ENCODE data around the gene KIRREL2. TPM values are rescaled to one million over a fixed set of nuclear protein-coding genes. Genes with fewer than 3 reads are reported as not detected.

Gene KIRREL2
- total RNA-seq, 1 donor from 2014 or later = not detected

DNA sequence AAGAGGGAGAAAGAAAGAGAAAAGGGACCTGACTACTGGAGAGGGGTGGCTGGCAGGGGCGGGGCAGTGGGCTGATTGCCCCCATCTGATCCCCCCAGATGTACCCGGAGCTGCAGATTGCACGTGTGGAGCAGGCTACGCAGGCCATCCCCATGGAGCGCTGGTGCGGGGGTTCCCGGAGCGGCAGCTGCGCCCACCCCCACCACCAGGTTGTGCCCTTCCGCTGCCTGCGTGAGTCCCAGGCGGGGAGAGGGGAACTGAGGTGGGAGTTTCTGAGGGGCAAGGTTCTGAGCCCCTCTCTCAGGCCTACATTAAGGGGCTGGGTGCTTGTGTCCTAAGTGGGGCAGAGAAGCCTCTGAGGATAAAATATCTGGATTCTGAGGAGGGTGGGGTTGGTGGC lies 14.1 kb downstream of the KIRREL2 start:
- no peak overlapping the region for H3K4me3 ChIP-seq (ENCODE audit: low read depth, low read length)
- DNase-seq (ENCODE audit: low read depth) = no peak
- TF ChIP-seq, protein P1, sequence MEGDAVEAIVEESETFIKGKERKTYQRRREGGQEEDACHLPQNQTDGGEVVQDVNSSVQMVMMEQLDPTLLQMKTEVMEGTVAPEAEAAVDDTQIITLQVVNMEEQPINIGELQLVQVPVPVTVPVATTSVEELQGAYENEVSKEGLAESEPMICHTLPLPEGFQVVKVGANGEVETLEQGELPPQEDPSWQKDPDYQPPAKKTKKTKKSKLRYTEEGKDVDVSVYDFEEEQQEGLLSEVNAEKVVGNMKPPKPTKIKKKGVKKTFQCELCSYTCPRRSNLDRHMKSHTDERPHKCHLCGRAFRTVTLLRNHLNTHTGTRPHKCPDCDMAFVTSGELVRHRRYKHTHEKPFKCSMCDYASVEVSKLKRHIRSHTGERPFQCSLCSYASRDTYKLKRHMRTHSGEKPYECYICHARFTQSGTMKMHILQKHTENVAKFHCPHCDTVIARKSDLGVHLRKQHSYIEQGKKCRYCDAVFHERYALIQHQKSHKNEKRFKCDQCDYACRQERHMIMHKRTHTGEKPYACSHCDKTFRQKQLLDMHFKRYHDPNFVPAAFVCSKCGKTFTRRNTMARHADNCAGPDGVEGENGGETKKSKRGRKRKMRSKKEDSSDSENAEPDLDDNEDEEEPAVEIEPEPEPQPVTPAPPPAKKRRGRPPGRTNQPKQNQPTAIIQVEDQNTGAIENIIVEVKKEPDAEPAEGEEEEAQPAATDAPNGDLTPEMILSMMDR (conservative IDR thresholded peaks at IDR 0.05; ENCODE audit: low read depth, low read length) = no peak

DNA sequence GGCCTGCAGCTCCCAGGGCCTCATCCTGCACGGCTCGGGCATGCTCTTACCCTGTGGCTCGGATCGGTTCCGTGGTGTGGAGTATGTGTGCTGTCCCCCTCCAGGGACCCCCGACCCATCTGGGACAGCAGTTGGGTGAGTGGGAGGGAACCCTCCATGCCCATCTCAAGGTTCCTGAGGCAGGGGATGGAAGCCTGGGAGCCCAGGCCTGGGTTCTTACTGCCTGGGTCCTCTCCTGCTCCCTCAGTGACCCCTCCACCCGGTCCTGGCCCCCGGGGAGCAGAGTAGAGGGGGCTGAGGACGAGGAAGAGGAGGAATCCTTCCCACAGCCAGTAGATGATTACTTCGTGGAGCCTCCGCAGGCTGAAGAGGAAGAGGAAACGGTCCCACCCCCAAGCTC lies 14.9 kb downstream of the KIRREL2 start:
- no peak for DNase-seq (ENCODE audit: low read depth)
- TF ChIP-seq, protein P1 (conservative IDR thresholded peaks at IDR 0.05; ENCODE audit: low read depth, low read length) = no peak
- H3K4me3 ChIP-seq (ENCODE audit: low read depth, low read length) = no peak overlapping the region

DNA sequence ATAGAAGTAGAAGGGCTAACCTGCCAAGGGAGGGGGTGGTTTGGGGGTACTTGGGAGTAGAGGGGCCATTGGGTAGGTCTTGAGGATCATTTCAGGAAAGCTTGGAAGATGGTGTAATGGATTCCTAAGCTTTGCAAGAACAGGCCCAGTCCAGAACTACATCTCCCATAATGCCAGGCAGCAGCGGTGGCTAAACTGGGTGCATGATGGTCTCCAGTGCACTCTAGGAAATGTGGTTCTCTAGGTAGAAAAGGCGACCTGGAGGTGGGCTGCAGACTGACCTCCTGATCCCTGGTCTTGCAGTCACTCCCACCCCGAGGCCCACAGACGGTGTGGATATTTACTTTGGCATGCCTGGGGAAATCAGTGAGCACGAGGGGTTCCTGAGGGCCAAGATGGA lies 15.5 kb downstream of the KIRREL2 start:
- no peak for DNase-seq (ENCODE audit: low read depth)
- TF ChIP-seq, protein P1 (conservative IDR thresholded peaks at IDR 0.05; ENCODE audit: low read depth, low read length) = no peak
- H3K4me3 ChIP-seq (ENCODE audit: low read depth, low read length) = no peak overlapping the region

DNA sequence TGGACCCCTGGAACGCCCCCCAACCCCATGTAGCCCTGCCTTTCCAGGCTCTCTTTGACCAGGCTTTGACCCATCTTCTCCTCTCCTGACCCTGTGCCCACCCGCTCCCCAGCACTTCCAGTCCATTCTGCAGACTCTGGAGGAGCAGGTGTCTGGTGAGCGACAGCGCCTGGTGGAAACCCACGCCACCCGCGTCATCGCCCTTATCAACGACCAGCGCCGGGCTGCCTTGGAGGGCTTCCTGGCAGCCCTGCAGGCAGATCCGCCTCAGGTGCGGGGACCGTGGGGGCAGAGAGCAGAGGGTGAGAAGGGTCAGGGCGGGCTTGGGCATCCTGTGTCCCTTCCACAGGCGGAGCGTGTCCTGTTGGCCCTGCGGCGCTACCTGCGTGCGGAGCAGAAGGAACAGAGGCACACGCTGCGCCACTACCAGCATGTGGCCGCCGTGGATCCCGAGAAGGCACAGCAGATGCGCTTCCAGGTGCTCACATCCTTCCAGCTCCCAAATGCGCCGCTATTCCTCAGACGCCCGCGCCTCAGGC lies 17.8 kb downstream of the KIRREL2 start:
- no peak for DNase-seq (ENCODE audit: low read depth)
- H3K4me3 ChIP-seq (ENCODE audit: low read depth, low read length) = no peak overlapping the region
- TF ChIP-seq, protein P1 (conservative IDR thresholded peaks at IDR 0.05; ENCODE audit: low read depth, low read length) = no peak

DNA sequence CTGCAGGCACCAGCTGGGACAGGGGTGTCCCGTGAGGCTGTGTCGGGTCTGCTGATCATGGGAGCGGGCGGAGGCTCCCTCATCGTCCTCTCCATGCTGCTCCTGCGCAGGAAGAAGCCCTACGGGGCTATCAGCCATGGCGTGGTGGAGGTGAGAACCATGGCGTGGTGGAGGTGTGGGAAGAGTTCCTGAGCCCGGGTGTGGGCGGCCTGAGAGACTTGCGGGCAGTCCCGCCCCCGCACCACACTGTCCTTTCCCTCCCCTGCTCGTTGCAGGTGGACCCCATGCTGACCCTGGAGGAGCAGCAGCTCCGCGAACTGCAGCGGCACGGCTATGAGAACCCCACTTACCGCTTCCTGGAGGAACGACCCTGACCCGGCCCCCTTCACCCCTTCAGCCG lies 22.4 kb downstream of the KIRREL2 start:
- DNase-seq (ENCODE audit: low read depth) = no peak
- no peak overlapping the region for H3K4me3 ChIP-seq (ENCODE audit: low read depth, low read length)
- TF ChIP-seq, protein P1 (conservative IDR thresholded peaks at IDR 0.05; ENCODE audit: low read depth, low read length) = no peak

DNA sequence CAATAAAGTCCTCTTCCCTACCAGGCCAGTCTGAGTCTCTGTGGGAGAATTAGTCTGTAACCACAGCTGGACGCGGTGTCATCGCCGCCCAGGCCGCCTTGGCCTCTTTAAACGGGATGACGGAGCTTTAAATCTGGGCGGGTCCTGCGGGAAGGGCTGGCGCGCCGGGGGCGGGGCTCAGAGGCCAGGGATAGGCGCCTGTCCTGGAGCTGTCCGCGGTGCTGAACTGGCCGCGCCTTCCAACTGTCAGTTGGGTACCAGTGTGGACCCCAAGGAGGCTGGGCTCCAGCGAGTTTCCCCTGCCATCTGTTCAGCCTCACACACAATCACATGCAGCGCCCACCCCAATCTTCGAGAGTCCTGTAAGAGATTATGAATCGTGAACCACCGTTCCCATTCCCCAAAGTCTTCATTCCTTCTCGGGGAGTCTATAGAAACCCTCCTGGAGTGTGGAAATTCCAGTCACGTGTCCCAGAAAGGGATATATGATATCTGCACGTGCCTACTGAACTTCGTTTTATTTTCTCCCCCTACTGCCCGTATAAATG lies 23.1 kb downstream of the KIRREL2 start:
- no peak overlapping the region for H3K4me3 ChIP-seq (ENCODE audit: low read depth, low read length)
- no peak for DNase-seq (ENCODE audit: low read depth)
- TF ChIP-seq, protein P1 (conservative IDR thresholded peaks at IDR 0.05; ENCODE audit: low read depth, low read length) = no peak
